AG04449 (cell line): Measurements from ENCODE around the gene FBLL1.

Experiments used
- CTCF ChIA-PET: fragments of 350-600 bp; formaldehyde crosslinking; extraction: SDS; loops from one replicate; lab custom pipeline; 2021; ENCODE audit warnings: antibody characterized with exemption; lab: Yijun Ruan, JAX
- POLR2A ChIA-PET: fragments of 400-600, 350-600 bp; formaldehyde crosslinking; extraction: SDS; loops from one replicate; lab custom pipeline; 2020; ENCODE audit warnings: antibody characterized with exemption, inconsistent platforms; lab: Yijun Ruan, JAX
- DNase-seq: peaks from one replicate; pipeline ENCODE4 v3.0.0-alpha.2; 2010; ENCODE audit warnings: low read depth, low spot score
- H3K4me3 ChIP-seq: 2 replicates; pipeline ENCODE4 v1.5.1; 2011; ENCODE audit warnings: low read depth, mild to moderate bottlenecking, control low read depth, low read length
- TF ChIP-seq, protein P1 (sequence below): IDR thresholded peaks from one replicate; pipeline ENCODE4 v1.5.1; 2011; ENCODE audit warnings: mild to moderate bottlenecking, moderate library complexity, low read length, control low read depth, inconsistent platforms; ENCODE audit not compliant: insufficient read depth; ENCODE audit errors: missing control alignments

The FBLL1 gene

DNA sequence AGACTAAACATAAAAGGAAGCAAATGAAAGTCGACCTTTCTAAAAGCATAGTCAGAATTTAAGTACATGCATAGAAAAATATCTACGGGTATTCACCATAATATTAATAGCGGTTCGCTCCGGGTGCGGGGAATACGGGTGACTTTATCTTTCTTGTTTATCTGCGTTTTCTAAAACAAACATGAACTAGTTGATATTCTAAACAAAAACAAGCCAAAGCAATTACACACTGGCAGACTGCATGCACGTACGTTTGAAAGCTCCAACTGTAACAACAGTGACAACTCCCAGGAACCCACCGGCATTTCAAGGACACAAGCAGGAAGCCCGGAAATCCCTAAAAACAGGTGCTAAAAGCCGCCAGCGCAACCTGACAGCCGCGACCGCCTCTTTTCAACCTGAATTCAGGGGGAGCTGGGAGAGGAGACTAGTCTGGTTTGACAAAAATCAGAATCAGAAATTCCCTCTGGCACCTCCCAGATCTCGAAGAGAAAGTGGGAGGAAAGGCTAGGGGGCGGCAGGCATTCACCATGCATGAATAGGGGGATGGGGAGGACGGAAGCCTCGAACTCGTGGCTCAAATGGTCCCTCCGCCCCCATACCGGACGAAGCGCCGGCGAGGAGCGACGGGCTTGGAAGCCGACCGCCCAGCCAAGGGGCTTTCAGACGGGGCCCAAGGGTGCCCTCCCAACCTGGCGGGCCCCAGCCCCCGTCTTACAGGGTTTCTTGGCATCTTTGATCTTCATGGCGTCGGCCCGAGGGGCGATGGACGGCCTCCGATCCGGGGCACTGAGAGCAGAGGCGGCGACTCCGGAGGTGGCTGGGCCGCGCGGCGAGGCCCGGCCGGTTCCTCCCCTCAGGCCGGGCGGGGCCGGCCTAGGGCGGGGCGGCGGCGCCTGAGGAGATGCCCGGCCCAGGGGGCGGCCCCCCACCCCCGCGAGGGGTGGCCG, 49.7 kb downstream of the FBLL1 start, which contains the start of gene PANK3:
Gene PANK3, minus strand, starts transcription at position 831 of the 950 bp plus-strand sequence. Its CDS starts 85 bp downstream, at position 746.
- CTCF ChIA-PET, result no interaction called here
- TF ChIP-seq, protein P1, sequence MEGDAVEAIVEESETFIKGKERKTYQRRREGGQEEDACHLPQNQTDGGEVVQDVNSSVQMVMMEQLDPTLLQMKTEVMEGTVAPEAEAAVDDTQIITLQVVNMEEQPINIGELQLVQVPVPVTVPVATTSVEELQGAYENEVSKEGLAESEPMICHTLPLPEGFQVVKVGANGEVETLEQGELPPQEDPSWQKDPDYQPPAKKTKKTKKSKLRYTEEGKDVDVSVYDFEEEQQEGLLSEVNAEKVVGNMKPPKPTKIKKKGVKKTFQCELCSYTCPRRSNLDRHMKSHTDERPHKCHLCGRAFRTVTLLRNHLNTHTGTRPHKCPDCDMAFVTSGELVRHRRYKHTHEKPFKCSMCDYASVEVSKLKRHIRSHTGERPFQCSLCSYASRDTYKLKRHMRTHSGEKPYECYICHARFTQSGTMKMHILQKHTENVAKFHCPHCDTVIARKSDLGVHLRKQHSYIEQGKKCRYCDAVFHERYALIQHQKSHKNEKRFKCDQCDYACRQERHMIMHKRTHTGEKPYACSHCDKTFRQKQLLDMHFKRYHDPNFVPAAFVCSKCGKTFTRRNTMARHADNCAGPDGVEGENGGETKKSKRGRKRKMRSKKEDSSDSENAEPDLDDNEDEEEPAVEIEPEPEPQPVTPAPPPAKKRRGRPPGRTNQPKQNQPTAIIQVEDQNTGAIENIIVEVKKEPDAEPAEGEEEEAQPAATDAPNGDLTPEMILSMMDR, result no peak
- peak within 1 kb of the TSS; percentile 83 for H3K4me3 ChIP-seq
- POLR2A ChIA-PET, result interaction anchor here (0.7 to 1.7 kb wide), 3 partner anchors 13 to 849 kb away, joined by 3 to 5 read pairs (median 3); no protein-coding TSS in a partner anchor
- no peak for DNase-seq

DNA sequence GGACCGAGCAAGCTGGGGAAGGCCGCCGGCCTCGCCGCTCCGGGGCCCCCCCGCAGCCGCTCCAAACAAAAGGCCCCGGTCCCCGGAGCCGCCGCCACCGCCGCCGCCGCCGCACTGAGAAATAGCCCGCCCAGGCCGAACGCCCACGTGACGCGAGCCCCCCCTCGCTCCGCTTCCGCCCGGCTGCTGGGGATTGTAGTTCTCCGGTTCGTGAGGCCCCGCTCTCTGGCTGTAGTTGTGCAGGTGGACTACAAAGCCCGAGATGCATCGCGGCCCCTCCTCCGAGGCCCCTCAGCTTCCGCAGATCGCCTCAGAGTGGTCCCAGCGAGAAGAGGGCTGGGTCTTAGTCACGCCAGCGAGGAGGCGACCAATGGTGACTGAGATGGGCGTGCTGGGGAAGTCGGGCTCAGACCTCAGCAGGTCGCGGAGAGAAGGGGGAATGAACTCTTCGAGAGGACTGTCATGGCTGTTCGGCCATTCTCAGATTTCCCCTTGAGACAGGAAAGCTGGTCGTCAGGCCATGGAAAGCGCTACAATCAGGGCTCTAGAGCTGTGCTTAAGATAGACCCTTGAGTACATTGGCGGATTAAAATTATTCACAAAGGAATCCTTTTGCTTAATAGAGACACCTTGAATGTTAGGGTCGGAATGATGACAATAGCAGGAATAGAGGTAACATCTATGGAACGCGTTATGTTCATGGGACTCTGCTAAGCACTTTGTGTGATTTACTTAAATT, 50.6 kb downstream of the FBLL1 start:
- CTCF ChIA-PET, result no interaction called here
- TF ChIP-seq, protein P1, result no peak
- peak; percentile 97 for DNase-seq
- peak overlapping the region; percentile 83 for H3K4me3 ChIP-seq
- POLR2A ChIA-PET, result interaction anchor here (0.7 to 1.7 kb wide), 3 partner anchors 12 to 850 kb away, joined by 3 to 5 read pairs (median 3); no protein-coding TSS in a partner anchor

DNA sequence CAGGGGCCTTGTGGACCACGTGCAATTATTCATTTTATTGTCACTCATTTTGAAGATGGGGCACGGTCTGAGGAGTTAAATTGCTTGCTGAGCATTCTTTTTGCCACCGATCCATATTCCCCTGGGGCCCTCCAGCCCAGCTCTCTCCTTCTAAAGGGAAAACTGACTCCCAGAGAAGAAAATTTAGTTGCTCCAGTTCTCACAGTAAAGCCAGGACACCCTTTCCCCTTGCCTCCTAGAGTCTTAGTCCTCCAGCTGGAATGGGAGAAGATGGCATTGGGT, 51.1 kb downstream of the FBLL1 start:
- CTCF ChIA-PET, result no interaction called here
- POLR2A ChIA-PET, result interaction anchor here (1.0 to 1.7 kb wide), 2 partner anchors 12 to 93 kb away, joined by 3 to 5 read pairs; no protein-coding TSS in a partner anchor
- DNase-seq, result no peak
- H3K4me3 ChIP-seq, result peak overlapping the region; percentile 49
- TF ChIP-seq, protein P1, result no peak
